ENCODE results near the gene SFXN2.
"Not testable (repeated sequence)": the region's sequence is repeated elsewhere in the genome, so short reads cannot be mapped to it uniquely, and the experiment has no call there.

The SFXN2 gene, protein sequence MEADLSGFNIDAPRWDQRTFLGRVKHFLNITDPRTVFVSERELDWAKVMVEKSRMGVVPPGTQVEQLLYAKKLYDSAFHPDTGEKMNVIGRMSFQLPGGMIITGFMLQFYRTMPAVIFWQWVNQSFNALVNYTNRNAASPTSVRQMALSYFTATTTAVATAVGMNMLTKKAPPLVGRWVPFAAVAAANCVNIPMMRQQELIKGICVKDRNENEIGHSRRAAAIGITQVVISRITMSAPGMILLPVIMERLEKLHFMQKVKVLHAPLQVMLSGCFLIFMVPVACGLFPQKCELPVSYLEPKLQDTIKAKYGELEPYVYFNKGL

DNA sequence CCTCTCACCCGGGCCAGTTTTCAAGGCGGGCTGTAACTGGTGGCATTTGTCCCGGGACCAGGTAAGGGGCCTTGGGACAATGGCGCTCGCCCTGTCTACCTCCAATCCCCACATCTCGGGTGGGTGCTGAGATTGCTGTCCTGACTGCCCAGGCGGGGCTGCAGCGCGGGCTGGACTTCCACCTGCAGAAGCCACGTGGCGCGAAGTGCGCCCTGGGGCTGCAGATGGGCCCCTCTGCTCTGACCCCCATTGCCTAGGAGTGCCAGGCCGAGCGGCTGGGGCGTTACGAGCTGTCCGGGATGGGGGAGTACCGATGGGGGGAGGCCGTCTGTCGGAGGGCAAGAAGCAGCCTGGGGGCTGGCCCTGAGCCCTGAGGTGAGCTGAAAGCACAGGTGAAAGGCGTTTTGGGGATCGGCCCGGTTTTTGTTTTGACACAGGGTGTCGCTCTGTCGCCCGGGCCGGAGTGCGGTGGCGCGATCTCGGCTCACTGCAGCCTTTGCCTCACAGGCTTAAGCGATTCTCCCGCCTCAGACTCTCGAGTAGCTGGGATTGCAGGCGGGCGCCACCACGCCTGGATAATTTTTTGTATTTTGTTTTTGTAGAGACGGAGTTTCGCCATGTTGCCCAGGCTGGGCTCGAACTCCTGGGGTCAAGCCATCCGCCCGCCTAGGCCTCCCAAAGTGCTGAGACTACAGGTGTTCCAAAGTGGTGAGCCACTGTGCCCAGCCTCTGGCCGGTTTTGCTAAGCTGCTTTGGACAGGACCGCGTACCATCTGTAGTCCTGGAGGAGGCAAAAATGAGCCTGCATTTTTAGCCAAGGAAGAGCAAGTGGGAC is at the start of gene SFXN2:
SFXN2 (plus strand) TSS at position 16 of the 835 bp plus-strand sequence. CDS start 12,001 bp downstream, outside the sequence.
- peak; percentile 32 for DNase-seq

DNA sequence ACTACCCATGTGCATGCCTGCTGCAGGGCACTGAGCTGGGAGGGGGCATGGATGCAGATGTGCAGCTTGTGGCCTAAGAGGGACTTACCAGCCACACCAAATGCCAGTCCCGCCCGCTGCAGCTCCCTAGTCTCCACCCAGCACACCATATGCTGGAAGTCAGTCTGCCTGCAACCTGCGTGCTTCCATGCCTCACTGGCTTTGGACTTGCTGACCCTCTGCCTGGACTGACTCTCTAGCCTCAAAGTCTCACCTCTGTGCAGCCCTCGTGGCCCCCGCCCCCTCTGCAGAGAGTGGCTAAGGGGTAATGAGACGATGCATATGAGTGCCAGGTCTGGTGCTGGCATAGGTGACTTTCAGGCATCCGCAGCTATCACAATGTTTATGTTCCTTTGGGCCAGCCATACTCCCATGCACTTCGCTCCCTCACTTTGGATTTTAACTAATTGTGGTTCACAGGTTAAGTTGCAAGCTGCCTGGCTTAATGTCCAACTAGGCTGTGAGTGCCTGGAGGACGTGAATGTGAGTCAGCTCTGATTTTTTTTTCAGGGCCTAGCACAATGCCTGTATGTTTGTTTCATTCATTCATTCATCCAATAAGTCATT is 48.4 kb upstream of the SFXN2 start:
- no peak for DNase-seq

DNA sequence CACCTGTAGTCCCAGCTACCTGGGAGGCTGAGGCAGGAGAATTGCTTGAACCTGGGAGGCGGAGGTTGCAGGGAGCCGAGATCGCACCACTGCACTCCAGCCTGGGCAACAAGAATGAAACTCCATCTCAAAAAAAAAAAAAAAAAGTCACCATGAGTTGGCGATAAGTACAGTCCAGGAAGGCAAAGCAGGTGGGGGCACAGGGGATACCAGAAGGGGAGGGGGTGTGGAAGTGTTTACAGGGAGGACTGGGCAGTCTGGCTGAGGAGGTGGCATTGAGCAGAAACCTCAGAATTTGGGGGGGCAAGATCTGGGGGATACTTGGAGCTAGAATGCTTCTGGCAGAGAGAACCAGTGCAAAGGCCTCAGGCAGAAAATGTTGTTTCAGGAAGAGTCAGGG is 47.0 kb upstream of the SFXN2 start:
- DNase-seq = not testable (repeated sequence)

DNA sequence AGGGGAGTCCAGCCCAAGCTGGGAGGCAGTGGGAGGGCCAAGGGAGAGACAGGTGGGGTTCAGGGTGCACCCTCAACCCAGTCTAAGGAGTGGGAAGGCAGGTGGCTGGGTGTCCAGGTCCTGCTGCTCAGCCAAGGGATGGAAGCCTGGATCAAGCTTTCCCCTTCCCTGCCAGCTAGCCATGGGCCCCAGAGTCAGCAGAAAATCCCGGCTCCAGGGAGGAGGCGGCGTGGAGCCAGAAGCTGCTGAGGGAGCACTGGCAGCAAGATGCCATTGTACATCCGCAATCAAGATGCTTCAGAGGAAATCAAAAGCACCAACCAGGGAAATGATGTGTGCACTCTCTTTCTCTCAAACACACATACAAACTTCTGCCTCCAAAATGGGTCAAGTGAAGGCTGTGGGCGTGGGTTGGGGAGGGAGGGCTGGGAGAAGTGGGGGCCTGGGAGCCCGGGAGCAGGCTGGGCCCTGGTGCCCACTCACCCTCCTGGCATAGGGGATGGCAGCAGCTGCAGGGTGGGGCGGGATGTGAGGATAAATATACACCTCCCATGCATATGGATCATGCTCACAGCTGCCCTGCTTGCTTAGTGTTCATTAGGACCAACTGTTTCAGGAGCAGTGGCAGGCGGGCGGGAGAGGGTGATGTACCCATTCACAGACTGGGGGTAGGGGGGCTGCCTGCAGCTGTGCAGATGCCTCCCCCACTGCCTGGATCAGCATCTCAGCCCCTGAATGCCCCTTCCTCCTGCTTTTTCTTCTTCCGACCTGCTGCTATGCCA is 45.9 kb upstream of the SFXN2 start:
- no peak for DNase-seq

DNA sequence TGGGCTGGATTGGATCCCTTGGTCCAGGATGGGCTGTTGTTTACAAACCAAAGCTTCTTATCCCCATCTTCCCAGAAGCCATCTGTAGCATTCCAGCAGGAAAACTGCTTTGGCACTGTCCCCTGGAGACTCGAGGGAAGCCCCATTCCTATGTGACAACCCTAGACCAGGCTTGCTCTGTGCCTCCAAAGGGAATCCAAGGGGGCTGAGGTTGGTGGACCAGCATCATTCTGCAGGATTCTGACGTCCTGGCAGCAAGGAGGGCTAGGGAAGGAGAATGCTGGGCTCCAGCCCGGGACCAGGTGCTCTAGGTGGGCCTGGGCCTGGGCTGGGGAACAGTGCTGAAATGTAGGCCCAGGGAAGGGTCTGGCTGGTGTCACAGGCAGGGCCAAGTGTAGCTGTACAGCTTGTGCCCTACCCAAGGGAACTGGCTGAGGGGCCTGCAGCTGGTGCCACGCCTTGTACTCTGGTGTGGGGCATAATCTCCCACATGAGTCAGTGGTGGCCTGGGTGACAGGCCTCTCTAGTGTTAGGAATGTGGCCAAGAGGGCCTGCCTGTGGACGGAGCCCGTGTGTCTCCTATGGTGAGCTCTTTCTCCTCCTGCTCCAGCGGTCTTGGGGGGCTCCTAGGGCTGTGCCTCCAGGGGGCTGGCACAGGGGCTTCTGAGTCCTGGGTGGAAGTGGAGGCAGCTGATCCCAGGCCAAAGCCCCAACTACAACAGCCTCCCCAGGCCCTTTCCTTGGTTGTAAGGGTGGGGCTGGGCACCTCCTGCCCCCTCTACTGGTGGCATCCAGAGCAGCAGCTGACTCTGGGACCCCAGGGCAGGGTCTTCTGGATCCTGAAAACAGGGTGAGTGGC is 45.0 kb upstream of the SFXN2 start:
- DNase-seq = no peak

DNA sequence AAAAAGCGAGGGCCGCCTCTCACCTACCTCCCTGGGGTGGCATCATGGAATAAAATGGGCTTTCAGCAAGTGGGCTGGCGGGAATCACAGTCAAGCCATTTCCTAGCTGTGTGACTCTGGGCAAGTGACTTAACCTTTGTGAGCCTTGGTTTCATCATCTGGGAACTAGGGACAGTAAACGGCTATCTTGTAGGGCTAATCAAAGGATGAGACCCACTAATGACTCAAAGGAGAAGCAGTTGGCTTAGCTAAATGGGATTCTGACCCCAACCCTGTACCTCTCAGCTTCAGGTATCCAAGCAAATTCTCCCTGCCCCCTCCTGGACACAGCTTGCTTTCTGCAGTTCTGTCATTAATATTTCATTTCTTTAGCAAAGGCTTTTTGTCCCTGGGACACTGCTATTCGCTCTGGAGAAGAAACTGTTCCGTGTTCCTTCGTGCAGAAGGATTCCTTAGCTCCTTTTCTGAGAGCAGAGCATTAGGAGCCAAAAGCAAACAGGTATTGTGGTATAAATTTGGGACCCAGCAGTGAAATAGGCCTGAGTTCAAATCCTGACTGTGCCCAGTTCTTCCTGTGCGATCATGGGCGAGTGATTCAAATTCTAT is 44.3 kb upstream of the SFXN2 start:
- DNase-seq = no peak

DNA sequence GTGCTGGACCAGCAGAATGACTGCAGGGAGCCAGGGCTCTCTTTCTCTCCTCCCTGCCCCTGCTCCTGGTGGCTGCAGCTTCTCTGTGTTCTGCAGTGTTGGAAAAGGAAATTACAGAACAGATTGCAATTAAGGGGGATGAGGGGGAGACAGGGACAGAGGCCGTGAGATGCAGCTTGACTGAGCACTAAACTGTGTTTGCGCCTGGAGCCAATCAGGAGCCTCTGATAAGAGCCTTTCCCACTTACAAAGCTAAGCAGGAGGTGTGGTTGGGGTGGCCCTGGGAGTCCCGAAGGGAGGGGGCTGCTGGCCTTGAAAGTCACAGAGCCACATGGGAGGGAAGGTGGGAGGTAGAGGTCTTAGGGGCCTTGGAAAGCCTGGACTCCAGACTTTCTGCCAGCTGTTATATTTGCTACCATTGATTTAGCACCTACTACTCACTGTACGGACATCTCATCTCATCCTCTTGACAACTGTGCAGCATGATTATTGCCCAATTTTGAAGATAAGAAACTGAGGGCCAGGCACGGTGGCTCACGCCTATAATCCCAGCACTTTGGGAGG is 43.5 kb upstream of the SFXN2 start:
- no peak for DNase-seq

DNA sequence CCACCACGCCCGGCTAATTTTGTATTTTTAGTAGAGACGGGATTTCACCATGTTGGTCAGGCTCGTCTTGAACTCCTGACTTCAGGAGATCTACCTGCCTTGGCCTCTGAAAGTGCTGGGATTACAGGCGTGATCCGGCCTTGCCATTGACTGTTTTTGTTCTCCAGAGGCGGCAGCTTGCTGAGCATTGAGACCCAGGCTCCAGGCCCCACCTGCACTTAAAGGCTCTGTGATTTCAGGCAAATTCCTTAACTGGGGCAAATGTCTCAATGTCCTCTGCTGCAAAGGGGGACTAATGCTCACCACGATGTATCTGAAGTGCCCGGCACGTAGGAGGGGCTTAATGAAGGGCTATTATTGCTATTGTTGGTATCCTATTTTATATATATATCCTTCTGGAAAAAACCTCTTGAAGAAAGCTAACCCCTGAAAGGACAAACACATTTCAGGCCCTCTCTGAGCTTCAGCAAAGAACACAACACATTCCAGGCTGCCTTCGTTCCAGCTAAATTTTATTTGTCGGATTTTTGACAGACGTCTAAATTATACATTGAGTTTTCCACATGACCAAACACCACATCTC is 41.1 kb upstream of the SFXN2 start:
- DNase-seq = no peak

DNA sequence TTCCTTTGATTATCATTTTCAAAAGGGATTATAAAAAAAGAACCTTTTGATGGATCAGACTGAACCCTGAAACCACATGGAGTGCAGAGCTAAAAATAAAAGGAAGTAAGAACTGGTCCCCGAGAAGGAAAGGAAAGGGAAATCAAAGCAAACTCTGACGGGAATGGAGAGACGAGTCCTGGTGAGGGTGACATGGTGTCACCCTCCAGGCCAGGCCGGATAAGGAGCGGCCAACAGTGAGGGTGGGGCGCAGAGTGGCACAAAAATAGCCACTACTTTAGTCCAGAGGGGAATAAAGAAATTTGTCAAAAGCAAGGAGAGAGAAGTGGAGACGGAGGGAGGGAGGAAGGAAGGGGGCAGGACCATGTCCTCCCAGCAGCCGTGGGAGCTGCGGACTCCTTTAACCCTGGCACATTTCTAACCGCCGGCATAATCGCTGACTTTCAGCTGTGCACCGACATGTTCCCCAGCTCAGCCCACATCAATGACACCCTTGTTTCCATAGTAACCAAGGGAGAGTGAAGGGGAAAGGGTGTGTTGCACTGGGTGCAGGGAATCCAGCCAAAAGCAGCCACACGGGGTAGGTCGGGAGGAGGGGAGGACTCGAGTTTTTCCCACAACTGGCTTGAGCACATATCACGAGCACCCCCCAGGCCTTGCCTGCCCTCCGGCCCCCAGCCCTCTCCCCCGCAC is 40.5 kb upstream of the SFXN2 start:
- peak; percentile 55 for DNase-seq

DNA sequence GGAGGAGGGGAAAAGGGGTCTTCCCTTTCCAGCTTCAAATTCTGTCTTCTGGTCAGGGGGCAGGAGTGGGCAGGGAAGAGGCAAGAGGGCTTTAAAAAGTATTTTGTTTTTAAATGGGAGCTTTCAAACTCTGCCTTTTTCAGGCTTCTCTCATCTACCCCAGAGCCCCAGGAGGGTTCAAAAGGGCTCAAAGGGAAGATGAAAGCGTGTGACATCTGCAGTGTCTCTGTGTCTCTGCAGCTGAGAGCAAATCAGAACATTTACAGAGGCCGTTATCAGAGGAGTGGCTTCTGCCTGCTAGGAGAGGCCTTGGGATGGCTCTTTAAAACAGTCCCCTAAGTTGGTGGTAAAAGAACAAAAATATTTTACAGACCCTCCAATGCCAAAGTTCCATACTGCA is 39.9 kb upstream of the SFXN2 start:
- DNase-seq = no peak

DNA sequence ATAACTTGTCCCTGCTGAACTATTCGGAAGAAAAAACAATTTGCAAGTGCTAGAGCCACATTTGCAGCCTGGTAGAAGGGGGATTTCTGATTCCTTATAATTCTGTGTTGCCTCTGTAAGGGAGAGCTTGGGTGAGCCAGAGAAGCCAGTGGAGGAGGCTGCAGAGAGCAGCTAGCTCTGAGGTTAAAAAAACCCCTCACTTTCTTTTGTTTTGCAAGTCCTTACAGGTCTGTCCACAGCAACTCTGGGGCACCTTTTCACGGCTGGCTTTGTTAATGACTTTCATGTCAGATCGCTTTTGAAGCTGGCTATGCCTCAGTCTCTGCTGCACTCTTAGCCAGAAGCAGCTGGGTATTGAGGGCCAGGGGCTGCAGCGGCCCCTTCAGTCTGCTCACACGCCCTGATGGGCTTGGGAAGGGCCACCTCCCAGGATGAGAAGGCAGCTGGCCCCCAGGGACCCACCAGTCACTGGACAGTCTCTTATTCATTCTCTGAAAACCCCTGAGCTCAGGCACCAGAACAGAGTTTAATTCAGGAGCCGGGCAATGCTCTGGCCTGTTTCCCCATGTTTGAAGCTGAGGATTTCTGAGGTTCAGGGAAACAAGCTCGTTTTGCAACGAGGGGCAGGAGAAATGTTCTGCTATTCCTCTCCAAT is 39.3 kb upstream of the SFXN2 start:
- no peak for DNase-seq

DNA sequence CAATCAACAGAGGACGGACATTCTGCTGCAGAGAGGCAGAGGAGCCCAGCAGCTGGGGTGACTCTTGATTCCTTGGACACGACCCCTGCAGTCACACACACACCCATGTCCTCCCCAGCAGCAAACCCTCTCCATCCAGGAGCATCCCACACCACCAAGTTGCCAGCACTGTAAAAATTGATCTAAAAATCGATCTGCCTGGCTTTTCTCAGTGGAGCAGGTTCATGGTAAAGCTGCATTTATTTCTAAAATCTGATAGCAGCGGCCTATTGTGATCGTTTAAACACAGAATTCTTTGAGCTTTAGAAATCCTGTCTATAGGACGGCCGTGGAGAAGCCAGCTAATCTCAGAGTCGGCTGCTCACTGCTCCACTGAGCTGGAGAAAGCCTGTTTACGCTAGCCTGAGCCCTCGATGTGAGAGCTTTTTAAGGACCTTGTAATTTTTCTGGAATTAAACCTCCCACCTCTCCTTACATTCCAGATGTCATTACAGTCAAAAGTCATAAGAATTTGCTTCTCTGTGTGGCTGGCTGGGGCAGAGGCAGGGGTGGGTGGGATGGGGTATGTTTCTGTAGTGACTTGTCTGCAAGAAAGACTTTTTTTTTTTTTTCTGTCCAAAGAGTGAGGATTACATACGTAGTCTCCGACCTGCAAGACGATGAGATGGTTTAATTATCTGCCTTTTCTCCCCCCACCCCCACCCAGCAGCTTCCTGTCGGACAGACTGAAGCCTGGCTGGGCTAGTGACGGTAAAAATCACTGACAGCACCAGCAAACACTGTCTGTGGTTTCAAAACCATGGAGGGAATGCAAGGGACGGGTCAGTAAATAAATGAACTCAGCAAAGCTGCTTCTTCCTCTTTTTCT is 38.5 kb upstream of the SFXN2 start:
- no peak for DNase-seq

DNA sequence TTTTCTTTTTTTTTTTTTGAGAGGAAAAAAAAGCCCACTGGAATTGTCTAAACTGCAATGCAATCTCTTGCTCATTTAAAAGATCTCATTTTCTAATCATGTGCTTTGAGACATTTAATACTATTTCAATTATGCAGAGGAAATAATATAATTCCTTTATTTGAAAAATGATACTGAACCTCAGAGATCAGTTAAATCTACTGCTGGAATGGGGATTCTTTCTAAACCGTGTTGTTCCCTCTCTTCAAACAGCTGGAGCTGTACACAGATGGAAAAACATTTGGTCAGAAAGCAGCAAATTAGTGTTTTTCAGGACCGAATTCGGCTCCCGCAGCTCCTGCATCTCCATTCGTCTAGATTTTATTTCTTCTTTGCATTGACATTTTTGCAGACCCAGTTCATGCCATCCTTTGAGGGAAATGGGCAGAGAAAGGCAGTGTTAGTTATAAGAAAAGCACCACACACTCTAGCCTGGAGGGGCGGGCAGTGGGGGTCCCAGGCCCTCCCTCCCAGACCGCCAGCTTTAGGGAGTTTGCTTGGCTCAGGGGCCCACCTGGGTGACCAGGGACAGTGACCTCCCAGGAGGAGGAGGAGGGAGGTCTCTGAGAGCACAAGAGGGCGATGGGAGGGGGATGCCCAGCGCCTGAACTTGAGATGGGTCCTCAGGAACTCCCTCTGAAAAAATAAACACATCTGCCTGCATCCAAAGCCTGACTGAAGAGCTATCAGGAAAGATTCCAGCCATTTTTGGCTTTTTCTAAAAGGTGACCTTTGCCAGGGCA is 37.7 kb upstream of the SFXN2 start:
- no peak for DNase-seq

DNA sequence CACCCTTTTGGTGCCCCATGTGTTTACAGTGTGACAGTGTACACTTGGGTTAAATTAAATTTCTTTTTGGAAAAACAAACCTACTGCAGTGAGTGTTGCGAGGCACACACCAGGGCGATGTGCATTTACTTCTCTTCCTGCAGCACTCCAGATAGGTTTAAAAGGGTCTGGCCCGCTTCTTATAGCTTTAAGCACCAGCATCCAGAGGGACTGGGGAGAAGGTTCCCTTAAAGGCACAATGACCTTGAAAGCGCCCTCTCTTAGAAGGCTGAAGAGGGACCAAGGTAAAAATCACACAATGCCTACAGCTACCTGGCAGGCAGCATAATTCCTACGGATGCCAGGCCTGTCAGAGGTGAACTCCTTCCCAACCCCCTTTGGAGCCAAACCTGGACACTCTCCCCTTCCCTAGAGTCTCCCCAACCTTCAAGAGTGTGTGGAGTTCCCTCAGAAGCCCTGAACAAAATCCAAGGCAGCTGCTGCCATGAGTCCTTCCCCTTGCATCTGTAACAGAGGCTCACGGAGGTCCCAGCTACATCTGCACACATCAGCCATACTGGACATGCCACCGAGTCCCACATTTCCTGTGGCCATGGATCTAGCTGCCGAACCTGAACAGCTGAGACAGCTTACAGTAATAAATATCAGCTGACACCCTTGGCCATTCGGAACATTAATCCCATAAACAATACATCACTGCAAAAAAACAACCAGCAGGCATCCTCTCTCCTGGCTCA is 36.9 kb upstream of the SFXN2 start:
- no peak for DNase-seq

DNA sequence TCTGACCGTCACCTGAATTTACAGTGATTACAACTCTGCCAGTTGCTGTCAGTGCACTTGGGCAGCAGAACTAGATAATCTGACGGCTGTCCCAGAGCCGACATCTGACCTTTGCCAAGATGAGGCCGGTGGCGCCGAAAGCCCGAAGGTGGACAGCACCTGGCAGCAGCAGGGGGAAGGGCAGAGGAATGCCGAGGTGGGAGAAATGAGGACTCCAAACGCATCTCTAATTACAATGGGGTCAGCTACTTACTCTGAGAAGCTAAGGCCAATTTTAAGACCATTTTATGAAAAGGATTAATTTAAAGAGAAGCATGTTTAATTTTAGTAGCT is 36.4 kb upstream of the SFXN2 start:
- no peak for DNase-seq

DNA sequence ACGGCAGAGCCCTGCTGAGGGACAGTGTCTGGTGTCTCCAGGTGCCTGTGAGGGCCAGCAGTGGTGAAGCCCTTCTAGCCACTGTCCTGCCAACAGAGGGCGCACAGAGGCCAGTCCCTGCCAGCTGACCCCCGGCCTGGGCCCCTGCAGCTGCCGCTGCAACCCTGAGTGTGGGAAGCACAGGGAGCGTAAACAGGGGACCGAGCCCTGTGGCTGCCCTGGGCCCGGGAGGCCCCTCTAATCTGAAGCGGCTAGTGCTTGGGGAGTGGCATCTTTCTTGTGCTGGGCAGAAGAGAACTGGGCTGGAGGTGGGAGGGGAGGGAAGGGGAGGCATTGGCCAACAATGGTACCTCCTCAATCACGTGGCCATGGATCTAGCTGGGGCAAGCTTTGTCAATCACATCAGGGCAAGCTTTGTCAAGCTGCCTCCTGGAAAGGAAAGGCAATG is 35.6 kb upstream of the SFXN2 start:
- DNase-seq = no peak

DNA sequence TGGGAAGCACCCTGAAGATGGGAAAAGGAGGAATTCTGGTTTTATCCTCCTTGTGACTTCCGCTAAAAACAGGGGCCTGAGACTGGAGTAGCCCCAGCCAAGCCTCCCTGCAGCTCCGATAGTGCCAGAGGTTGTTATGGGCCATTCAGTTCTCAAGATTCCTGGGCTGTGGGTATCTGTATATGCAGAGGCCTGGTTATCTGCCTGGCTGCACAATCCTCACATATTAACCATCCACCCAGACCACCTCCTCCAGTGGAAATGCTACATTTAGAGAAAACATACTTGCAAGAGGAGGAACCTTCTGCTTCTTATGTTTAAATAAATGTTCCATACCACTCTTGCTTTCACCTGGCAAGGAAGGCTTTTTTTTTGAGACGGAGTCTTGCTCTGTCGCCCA is 34.8 kb upstream of the SFXN2 start:
- DNase-seq = no peak
